ENCODE data around the gene RPL10.

DNA sequence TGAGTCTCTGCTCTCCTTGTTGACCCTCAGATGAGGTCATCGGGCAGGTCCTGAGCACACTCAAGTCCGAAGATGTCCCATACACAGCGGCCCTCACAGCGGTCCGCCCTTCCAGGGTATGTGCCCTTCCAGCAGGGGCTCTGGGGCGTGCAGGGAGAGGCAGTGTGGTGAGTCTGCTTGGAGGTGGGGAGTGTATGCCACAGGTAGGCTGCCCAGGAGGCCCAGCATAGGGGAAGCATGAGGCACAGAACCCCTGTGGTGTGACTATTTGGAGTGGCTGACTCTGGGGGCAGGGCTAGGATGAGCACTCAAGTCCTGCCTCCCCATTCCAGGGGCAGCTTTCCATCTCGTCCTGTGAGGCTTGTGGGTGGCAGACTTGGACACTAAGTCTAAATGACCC lies 35.4 kb downstream of the RPL10 start:
- TF ChIP-seq, protein P1, sequence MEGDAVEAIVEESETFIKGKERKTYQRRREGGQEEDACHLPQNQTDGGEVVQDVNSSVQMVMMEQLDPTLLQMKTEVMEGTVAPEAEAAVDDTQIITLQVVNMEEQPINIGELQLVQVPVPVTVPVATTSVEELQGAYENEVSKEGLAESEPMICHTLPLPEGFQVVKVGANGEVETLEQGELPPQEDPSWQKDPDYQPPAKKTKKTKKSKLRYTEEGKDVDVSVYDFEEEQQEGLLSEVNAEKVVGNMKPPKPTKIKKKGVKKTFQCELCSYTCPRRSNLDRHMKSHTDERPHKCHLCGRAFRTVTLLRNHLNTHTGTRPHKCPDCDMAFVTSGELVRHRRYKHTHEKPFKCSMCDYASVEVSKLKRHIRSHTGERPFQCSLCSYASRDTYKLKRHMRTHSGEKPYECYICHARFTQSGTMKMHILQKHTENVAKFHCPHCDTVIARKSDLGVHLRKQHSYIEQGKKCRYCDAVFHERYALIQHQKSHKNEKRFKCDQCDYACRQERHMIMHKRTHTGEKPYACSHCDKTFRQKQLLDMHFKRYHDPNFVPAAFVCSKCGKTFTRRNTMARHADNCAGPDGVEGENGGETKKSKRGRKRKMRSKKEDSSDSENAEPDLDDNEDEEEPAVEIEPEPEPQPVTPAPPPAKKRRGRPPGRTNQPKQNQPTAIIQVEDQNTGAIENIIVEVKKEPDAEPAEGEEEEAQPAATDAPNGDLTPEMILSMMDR (IDR thresholded peaks at IDR 0.05): no peak
- TF ChIP-seq POLR2A (IDR thresholded peaks at IDR 0.05): no peak

All from heart left ventricle (tissue), 13 donors.